Panc1 (cell line): ENCODE measurements around the gene APOA1.

ENCODE experiments used
- CTCF ChIP-seq: fragments of 450-650 bp; IDR thresholded peaks from 2 replicates; pipeline ENCODE4 v1.5.1; 2017; ENCODE audit warnings: mild to moderate bottlenecking
- POLR2AphosphoS5 ChIP-seq: IDR thresholded peaks from 2 replicates; pipeline ENCODE4 v1.6.1; 2012; ENCODE audit warnings: mild to moderate bottlenecking, low read depth, low read length, moderate library complexity
- REST ChIP-seq, 2 experiments: IDR thresholded peaks; 2 replicates each; pipeline ENCODE4 v1.6.1; 2011 to 2012; ENCODE audit warnings: low read depth in 2 of 2, control low read depth in 1 of 2, low read length in 1 of 2, mild to moderate bottlenecking in 1 of 2, moderate library complexity in 1 of 2; ENCODE audit not compliant: insufficient read depth in 1 of 2
- SIN3A ChIP-seq: IDR thresholded peaks from 2 replicates; pipeline ENCODE4 v1.6.1; 2012; ENCODE audit warnings: low read depth, mild to moderate bottlenecking, low read length, moderate library complexity, borderline replicate concordance; ENCODE audit not compliant: insufficient read depth

GRCh38 chr11:116833816-116834534 is 3.4 kb downstream of the APOA1 start:
- TF ChIP-seq CTCF (no peak), POLR2AphosphoS5 (no peak), SIN3A (no peak), REST (IDR thresholded peaks at IDR 0.05; ENCODE audit: insufficient read depth in 1 of 2, low read depth in 2 of 2, low read length in 1 of 2) (no peak)
